ENCODE measurements around the gene ABCC9. TPM values are rescaled to one million over a fixed set of nuclear protein-coding genes. Genes with fewer than 3 reads are reported as not detected.

ABCC9 gene
- total and polyA plus RNA-seq, 2 donors (not counting 3 experiments of a cell fraction or from before 2014, with no cell fraction given): under 0.01 TPM; not detected in 1

DNA sequence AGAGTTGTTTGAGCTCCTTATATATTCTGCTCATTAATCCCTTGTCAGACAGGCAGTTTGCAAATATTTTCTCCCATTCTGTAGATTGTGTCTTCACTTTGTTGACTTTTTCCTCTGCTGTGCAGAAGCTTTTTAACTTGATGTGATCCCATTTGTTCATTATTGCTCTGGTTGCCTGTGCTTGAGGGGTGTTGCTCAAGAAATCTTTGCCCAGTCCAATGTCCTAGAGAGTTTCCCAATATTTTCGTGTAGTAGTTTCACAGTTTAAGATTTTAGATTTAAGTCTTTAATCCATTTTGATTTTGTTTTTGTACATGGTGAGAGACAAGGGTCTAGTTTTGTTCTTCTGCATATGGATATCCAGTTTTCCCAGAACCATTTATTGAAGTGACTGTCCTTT, 19.8 kb downstream of the ABCC9 start:
- POLR2A ChIA-PET: no interaction called here
- H3K36me3 ChIP-seq (ENCODE audit: control insufficient read depth in 2 of 2, extremely low read depth in 1 of 2, insufficient read depth in 2 of 2, low read length in 2 of 2): no peaks in the 10 kb centered on the region
- H3K4me2 ChIP-seq (ENCODE audit: insufficient read depth, low read length): no peak overlapping the region
- no peak overlapping the region for H3K4me3 ChIP-seq (replicated peaks in 1 of 3; ENCODE audit: insufficient read depth in 1 of 3, low read depth in 1 of 3, low read length in 3 of 3)
- no peaks in the 10 kb centered on the region for H3K79me2 ChIP-seq (ENCODE audit: control insufficient read depth, insufficient read depth, low read length)
- no peak overlapping the region for H3K27ac ChIP-seq (ENCODE audit: insufficient read depth, low read depth, low read length)
- CTCF ChIA-PET: no interaction called here
- no peaks in the 10 kb centered on the region for H3K9me1 ChIP-seq (replicated peaks; ENCODE audit: control insufficient read depth, extremely low read depth, insufficient read depth, low read length)
- no peak for DNase-seq (ENCODE audit: low read depth, low spot score)
- H3K27me3 ChIP-seq (ENCODE audit: control insufficient read depth in 2 of 2, insufficient read depth in 2 of 2, low read length in 2 of 2): no peaks in the 10 kb centered on the region
- dilution Hi-C loops (cut with MboI; ENCODE audit: extremely low pct_ligation_motif_present, low sequenced_read_pairs): no loop called here
- H3K9ac ChIP-seq (replicated peaks; ENCODE audit: extremely low read depth, insufficient read depth, low read length): no peak overlapping the region
- TF ChIP-seq GATA2 (IDR thresholded peaks at IDR 0.05; ENCODE audit: insufficient read depth, insufficient read length, low read depth, low read length) (no peak), JUN (IDR thresholded peaks at IDR 0.05; ENCODE audit: borderline replicate concordance, insufficient read depth, insufficient read length, low read depth) (no peak), MYC (IDR thresholded peaks at IDR 0.05; ENCODE audit: low read depth, low read length) (no peak), POLR2A (IDR thresholded peaks at IDR 0.05; ENCODE audit: low read depth, low read length) (no peak), FOS (IDR thresholded peaks at IDR 0.05; ENCODE audit: borderline replicate concordance, insufficient read depth, low read length) (no peak), EZH2 (IDR thresholded peaks at IDR 0.05; ENCODE audit: borderline replicate concordance, low read depth, low read length, severe bottlenecking) (no peak), POLR2AphosphoS5 (IDR thresholded peaks at IDR 0.05; ENCODE audit: insufficient read depth, low read depth, low read length) (no peak)
- TF ChIP-seq, protein P1, sequence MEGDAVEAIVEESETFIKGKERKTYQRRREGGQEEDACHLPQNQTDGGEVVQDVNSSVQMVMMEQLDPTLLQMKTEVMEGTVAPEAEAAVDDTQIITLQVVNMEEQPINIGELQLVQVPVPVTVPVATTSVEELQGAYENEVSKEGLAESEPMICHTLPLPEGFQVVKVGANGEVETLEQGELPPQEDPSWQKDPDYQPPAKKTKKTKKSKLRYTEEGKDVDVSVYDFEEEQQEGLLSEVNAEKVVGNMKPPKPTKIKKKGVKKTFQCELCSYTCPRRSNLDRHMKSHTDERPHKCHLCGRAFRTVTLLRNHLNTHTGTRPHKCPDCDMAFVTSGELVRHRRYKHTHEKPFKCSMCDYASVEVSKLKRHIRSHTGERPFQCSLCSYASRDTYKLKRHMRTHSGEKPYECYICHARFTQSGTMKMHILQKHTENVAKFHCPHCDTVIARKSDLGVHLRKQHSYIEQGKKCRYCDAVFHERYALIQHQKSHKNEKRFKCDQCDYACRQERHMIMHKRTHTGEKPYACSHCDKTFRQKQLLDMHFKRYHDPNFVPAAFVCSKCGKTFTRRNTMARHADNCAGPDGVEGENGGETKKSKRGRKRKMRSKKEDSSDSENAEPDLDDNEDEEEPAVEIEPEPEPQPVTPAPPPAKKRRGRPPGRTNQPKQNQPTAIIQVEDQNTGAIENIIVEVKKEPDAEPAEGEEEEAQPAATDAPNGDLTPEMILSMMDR (IDR thresholded peaks at IDR 0.05; ENCODE audit: extremely low read depth in 1 of 2, insufficient read depth in 1 of 2, low read depth in 1 of 2, low read length in 2 of 2): no peak
- TF ChIP-seq, protein P2, sequence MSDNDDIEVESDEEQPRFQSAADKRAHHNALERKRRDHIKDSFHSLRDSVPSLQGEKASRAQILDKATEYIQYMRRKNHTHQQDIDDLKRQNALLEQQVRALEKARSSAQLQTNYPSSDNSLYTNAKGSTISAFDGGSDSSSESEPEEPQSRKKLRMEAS (IDR thresholded peaks at IDR 0.05; ENCODE audit: insufficient read depth, insufficient read length): no peak
- BruUV-seq (replicated peaks): no TSS peak
- H3K4me1 ChIP-seq (ENCODE audit: control insufficient read depth, extremely low read depth, insufficient read depth, low read length): no peaks in the 10 kb centered on the region
- intact Hi-C loops (cut with micrococcal nuclease): no loop called here
- no peak for FAIRE-seq
- no peaks in the 10 kb centered on the region for H3K9me3 ChIP-seq (replicated peaks; ENCODE audit: control insufficient read depth, insufficient read depth, low read length)
- no peaks in the 10 kb centered on the region for H4K20me1 ChIP-seq (replicated peaks; ENCODE audit: control insufficient read depth, extremely low read depth, insufficient read depth, low read length)
- H2AFZ ChIP-seq (ENCODE audit: low read depth, low read length): no peak overlapping the region
